GM21423 (cell line): ENCODE measurements around the gene PPA1.
A peak's percentile ranks its signal among the peaks of the same experiment; 100 is the strongest.
"Not testable (repeated sequence)": the region's sequence is repeated elsewhere in the genome, so short reads cannot be mapped to it uniquely, and the experiment has no call there.

Experiments used
- ATAC-seq: cut with Tn5 transposase; IDR thresholded peaks from one replicate; pipeline ENCODE4 v1.9.1; 2021; ENCODE audit warnings: mild to moderate bottlenecking, moderate library complexity; ENCODE audit not compliant: unreplicated experiment

The PPA1 gene

GRCh38 chr10:70233109-70233938 is at the start of gene PPA1:
PPA1 (minus strand) TSS chr10:70233429; CDS start chr10:70233327, 102 bp downstream.
- ATAC-seq = peak; percentile 83

- no peak for ATAC-seq
Measured at GRCh38 chr10:70281609-70282008, 48.4 kb upstream of the PPA1 start.

- ATAC-seq = no peak
Measured at GRCh38 chr10:70280099-70280498, 46.9 kb upstream of the PPA1 start.

GRCh38 chr10:70277396-70278030 is 44.3 kb upstream of the PPA1 start:
- ATAC-seq = no peak

- no peak for ATAC-seq
Measured at GRCh38 chr10:70274643-70275042, 41.4 kb upstream of the PPA1 start.

GRCh38 chr10:70272925-70273316 is 39.7 kb upstream of the PPA1 start:
- peak; percentile 41 for ATAC-seq

- ATAC-seq = no peak
Measured at GRCh38 chr10:70271996-70272924, 39.0 kb upstream of the PPA1 start.

GRCh38 chr10:70270952-70271351 is 37.7 kb upstream of the PPA1 start:
- no peak for ATAC-seq

- no peak for ATAC-seq
Measured at GRCh38 chr10:70269741-70270140, 36.5 kb upstream of the PPA1 start.

- no peak for ATAC-seq
Measured at GRCh38 chr10:70268376-70268775, 35.1 kb upstream of the PPA1 start.

GRCh38 chr10:70267161-70267933 is 34.1 kb upstream of the PPA1 start:
- no peak for ATAC-seq

- ATAC-seq = no peak
Measured at GRCh38 chr10:70266701-70267100, 33.5 kb upstream of the PPA1 start.

GRCh38 chr10:70266056-70266455 is 32.8 kb upstream of the PPA1 start:
- ATAC-seq = no peak

GRCh38 chr10:70265032-70265689 is 31.9 kb upstream of the PPA1 start:
- no peak for ATAC-seq

- no peak for ATAC-seq
Measured at GRCh38 chr10:70260734-70261133, 27.5 kb upstream of the PPA1 start.

- no peak for ATAC-seq
Measured at GRCh38 chr10:70260259-70260658, 27.0 kb upstream of the PPA1 start.

GRCh38 chr10:70258216-70258615 is 25.0 kb upstream of the PPA1 start:
- no peak for ATAC-seq

- not testable (repeated sequence) for ATAC-seq
Measured at GRCh38 chr10:70257816-70258215, 24.6 kb upstream of the PPA1 start.

GRCh38 chr10:70256463-70256862 is 23.2 kb upstream of the PPA1 start:
- no peak for ATAC-seq
